GM19043 (cell line): ENCODE measurements around the gene UMAD1.

ENCODE experiments used
- ATAC-seq: cut with Tn5 transposase; IDR thresholded peaks from one replicate; pipeline ENCODE4 v1.9.1; 2021; ENCODE audit warnings: low read depth; ENCODE audit not compliant: unreplicated experiment

The UMAD1 gene

DNA sequence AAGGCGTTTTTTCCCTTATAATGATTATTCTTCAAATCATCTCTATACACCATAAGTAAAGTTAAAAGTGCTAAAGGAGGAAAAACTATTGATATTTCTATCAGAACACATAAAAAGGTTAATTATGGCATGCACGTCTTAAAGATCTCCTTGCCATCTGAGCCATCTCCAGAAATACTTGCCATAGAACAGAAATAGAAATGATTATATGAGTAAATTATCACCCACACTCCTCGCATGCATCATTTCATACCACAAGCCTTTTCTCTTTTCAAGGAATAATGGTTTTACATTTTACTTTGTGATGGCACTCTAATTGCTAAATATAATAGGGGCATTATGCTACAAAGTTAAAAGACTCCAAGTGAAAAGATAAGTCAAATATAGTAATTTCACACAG lies 272.4 kb downstream of the UMAD1 start:
- no peak for ATAC-seq

DNA sequence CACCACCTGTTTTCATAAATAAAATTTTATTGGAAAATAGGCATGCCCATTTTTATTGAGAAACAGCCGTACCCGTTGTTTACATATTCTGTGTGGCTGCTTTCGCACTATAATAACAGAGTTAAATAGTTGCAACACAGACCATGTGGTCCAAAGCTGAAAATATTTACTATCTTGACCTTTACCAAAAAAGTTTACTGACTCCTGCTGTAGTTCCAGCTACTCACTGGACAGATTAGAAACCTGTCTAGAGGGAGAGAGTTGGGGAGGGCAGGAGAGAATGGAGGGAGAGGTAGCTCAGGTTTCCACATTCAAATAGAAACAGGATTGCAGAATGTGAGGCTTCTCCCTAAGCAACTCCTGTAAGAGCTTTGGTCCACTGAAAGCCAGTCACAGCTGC lies 273.0 kb downstream of the UMAD1 start:
- no peak for ATAC-seq

DNA sequence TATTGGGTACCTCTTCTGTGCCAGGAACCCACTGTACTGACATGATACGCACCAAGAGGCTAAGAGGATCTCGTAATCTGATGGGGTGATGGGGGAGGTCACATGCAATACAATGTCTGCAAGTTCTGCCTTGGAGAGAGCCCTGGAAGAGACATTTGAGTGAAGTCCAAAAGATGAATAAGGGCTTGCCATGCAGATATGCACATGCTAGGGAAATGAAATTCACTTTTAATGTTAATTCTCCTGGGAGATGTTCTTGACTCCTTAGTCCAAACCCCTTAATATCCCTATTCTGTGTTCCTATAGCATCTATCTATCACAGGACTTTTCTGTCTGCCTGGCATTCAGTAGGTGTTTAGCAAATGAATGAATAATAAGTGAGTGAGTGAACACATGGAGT lies 274.0 kb downstream of the UMAD1 start:
- ATAC-seq: no peak

DNA sequence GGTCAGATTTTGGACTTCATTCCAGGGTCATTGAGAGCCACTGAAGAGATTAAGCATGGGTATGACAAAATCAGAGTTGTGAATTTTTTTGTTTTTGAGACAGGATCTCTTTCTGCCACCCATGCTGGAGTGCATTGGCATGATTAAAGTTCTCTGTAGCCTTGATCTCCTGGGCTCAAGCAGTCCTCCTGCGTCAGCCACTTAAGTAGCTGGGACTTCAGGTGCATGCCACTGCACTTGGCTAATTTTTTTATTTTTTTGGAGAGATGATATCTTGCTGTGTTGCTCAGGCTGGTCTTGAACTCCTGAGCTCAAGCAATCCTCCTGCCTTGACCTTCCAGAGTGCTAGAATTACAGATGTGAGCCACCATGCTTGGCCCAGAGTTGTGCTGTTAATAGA lies 275.5 kb downstream of the UMAD1 start:
- ATAC-seq: no peak

DNA sequence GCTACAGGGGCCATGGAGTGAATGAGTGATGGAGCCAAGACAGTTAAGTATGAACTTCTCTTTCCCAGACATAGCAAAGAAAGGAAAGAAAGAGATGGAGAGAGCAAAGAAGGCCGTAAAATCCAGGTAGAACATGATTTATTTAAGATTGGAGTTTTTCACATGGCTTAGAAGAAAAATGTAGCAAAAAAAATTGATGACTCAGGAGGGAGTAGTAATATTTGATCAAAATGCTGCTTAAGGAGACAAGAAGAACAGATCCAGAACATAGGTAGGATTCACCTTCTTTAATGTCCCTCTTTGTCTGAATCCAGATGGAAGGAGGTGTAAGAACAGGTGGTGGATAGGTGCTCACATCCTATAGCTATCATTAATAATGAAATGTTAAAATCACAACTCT lies 277.0 kb downstream of the UMAD1 start:
- no peak for ATAC-seq

DNA sequence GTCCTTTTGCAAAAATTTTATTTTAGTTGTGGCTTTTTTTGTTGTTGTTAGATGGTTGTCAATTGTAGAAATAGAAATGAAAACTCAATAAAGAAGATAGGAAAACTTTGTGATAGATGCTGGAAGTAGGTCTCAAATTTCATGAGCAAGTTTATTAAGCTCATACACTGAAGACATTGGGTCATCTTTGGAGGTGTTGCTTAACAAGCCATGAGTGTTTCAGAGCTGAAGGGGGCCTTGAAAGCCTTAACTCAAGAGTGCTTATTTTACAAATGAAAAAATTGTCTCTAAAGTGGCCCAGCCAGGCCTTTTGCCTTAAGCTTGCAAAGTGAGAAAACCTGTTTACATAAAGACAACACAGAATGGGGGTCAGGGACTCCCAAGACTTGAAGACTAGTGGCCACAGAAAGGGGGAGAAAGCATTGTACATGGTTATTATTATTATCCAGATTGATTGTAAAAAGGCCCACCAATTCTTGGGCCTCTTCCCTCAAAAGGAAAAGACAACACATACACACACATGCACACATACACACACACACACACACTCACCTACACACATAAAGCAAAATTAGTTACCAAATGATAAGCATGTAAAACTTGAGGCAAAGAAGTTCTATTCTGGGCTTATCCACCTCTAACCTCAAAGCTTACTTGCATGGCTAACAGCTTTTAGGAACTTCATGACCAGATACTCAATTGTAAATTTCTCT lies 278.3 kb downstream of the UMAD1 start:
- ATAC-seq: no peak

DNA sequence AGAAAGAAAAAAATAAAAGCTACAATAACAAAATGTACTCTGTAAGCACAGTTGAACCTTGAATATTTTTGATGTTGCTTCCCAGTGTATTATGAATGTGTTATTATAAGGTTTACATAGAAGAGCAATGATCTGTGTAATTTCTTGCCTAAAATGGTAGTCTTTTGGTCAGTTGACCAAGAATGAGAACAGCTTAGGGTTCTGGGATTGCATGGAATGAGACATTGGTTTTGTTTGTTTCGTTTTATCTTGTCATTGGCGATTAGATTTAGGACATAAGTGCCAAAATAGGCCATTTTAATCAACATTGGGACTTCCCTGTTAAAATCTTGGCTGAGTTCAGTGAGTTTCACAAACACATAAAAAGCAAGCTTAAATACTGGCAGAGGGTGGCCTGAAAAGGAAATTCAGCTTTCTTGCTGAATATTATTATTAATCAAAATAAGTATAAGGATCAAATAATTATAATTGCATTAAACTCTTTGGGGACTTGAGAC lies 278.9 kb downstream of the UMAD1 start:
- ATAC-seq: no peak

DNA sequence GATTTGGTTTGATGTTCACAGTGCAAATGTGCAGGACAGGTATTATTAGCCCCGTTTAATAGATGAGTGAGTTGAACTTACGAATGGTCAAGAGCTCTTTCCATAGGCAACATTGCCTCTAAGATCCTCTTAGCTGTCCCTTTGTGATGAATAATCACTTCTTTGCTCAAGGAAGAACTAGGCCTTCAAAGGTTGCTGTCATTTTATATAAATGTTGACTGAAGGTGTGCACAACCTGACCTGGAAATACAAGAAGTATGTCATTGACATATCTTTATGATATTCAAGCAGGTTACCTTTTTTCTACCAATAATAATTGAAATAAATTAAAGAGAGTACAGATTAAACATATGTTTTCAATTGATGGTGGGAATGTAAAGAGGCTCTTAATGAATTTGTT lies 279.5 kb downstream of the UMAD1 start:
- no peak for ATAC-seq

DNA sequence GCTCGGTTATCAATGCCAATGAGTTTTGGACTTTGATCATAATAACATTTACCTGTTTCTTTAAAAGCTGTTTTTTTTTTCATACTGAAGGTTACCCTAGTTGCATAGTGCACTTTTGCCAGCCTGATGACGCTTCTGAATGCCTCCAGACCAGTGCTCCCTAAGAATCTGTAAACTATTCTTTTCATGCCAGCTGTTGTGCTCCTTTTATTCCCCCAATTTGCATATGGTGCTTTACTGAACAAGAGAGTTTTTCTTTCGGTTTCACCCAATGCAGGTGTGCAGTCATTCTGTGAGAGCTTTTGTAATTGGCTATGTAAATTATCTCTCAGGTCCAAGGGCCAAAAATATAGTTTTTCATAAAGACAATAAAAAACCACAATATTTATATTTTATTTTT lies 279.9 kb downstream of the UMAD1 start:
- ATAC-seq: peak; percentile 92

DNA sequence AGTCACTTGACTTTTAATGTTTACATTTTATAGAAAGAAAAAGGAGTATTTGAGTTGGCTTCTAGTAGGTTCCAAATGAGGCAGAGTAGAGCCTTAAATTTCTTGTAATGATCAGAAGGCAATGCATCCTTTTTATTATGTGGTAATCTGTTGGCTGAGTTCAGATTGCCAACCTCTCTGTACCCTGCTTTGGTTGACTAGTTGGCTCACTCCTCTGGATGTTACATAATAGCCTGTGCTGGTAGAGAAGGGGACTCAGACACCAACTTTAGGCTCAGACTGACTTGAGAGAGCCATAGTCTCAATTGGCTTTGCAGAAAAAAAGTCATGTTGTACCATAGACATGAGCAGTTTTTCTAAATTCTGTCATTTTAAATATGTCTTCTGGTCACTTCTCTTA lies 281.3 kb downstream of the UMAD1 start:
- ATAC-seq: no peak

DNA sequence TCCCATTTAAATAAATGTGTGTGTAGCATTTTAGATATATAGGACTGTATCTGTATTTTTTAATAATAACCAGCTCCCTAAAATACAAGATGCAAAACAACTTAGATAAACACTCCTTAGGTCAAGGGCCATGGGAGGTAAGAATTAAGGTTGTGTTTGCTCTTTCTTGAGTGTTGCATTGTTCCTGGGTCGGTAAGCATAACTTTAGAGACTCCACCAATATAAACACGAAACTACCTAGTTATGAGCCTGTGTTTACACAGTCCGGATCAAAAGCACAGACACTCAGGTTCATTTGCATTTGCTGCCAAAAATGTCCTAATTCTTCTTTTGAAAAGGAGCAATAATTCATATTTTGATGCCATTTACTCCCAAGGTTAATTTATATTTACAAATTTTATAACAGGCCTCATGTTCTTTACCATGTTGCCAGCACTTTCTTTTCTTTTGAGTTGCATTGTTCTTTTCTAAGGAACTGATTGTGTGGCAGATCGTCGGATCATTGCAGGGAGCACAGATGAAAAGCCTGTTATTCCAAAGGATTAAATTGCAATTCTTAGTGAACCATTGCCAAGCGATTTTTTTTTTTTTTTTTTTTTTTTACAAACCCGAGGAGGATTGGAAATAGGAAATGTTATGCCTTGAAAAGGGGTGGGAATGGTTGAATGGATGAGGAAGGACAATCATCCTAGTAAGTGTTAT lies 282.3 kb downstream of the UMAD1 start:
- no peak for ATAC-seq

DNA sequence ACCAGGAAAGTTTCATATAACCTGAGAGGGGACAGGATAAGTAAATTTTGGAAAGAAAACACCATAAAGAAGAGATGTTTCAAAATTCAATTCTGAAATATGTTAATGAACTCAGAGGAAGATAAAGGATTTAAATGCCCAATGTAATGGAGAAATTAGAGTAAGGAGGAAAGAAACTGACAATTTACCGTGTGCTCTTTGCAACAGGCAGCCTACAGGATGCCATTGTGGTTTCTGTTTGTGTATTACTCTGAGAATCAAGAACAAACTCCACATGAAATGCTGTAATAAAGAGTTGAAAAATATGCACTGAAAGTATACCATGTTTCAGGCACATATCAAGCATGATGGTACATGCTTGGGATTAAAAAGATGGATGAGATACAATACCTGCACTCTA lies 283.3 kb downstream of the UMAD1 start:
- no peak for ATAC-seq

DNA sequence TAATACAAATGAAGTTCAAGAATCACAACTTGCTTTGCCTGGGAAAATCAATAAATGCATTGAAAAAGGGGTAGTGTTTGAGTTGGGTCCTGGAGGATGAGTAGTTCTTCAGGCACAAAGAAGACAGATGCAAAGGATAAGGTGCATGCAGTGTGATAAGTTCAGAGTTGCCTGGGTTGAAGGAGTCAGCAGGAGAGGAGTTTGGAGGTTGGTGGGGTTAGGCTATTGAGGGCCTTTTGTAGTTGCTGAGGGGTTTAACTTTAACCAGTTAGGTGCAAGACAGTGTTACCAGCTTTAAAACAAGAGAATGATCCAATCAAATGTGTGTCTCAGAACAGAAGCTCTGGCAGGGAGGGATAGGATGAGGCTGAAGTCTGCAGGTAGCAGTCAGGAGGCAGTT lies 283.8 kb downstream of the UMAD1 start:
- no peak for ATAC-seq
